HG03095 (cell line): ENCODE data around the gene CLEC3B.

Experiments
- ATAC-seq: cut with Tn5 transposase; IDR thresholded peaks from one replicate; pipeline ENCODE4 v1.9.1; 2021; ENCODE audit warnings: moderate library complexity; ENCODE audit not compliant: unreplicated experiment

Gene CLEC3B

GRCh38 chr3:45002720-45003119 is 23.4 kb upstream of the CLEC3B start:
- no peak for ATAC-seq

DNA sequence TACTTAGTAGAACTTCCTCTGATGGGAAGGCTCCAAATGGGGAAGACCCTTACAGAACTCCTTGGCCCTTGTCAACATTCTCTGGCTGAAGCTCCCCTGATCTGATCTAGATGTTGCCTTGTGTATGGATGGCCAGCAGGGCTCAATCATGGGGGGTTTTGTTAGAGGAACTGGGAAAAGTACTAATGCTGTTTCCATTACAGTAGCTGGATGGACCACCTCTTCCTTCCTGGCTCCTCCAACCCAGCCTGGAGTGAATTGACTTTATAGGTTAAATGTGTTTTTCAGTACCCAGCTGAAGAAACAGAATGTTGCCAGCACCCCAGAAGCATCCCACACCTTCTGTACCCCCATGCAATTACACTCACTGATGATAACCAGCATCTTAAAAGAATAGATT is 22.7 kb upstream of the CLEC3B start:
- no peak for ATAC-seq

DNA sequence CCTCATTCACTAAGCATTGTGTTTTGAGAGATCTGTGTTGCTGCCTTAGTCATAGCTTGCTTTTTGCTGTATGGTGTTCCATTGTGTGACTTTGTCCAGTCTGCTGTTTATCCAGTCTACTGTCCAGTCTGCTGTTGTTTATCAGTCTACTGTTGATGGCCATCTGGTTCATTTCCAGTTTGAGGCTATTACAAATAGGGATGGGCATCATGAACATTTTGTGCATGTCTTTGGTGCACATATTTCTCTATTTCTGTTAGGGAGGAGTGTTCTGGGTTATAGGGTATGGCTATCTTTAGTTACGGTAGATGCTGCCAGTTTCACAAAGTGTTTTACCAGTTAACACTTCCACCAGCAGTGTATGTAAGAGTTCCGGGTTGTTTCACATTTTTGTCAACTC is 22.2 kb upstream of the CLEC3B start:
- ATAC-seq: no peak

GRCh38 chr3:45007091-45007490 is 19.0 kb upstream of the CLEC3B start:
- ATAC-seq: no peak

- no peak for ATAC-seq
These were observed 18.0 kb upstream of the CLEC3B start for GRCh38 chr3:45008117-45008516.

- ATAC-seq: no peak
These were observed 16.2 kb upstream of the CLEC3B start for GRCh38 chr3:45009868-45010267.

- no peak for ATAC-seq
These were observed 15.2 kb upstream of the CLEC3B start for GRCh38 chr3:45010811-45011333.

DNA sequence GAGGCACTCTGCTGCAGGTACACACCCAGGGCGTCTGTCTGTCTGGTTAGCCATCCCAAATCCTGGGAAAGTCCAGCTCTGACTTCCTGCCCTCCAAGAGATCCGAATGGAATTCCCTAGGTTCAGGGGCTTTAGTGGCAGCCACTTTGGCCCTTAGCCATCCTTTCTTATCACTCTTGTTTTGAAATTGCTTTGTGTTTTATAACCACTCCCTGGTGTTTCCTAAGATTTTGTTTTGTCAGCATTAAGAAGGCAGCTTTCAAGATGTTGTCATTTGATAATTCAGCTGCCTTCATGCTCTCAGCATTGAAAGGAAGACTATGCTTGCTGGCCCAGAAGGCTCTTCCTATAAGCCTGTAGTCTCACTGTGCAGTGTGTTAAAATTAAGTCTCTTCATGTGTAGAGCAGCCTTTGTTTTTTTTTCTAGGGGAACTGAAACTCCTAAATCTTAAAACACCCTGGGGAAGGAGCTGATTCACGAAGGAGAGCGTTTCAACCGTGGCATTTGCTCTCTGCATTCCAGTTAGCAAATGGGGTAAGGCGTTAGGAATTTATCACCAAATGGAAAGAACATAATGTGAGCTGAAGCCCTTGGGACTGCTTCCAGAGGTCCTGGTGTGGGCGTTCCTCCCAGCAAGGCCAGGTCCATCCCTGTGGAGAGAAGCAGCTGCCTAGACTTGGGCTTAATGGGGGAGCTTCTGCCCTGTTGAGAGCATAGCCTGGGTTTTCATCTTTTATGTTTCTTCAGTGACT is 14.2 kb upstream of the CLEC3B start:
- ATAC-seq: no peak

DNA sequence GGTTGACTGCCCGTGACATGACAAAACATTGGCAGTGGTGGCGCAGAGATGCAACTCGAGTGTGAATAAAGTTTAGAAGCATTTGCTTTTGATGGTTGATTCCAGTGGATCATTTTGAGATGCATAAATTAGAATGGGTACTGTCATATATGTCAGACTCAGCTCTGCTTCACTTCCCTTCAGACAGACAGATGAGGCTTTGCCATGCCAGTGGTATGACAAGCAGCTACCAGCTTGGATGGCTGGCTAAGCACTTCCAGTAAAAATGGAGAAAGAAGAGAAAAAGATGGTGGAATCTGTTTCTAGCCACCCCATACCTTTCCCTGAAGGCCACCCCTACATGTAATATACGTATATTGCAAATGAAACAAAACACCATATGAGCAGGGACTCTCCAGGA is 13.5 kb upstream of the CLEC3B start:
- no peak for ATAC-seq

- ATAC-seq: no peak
These were observed 9.2 kb upstream of the CLEC3B start for GRCh38 chr3:45016916-45017315.

DNA sequence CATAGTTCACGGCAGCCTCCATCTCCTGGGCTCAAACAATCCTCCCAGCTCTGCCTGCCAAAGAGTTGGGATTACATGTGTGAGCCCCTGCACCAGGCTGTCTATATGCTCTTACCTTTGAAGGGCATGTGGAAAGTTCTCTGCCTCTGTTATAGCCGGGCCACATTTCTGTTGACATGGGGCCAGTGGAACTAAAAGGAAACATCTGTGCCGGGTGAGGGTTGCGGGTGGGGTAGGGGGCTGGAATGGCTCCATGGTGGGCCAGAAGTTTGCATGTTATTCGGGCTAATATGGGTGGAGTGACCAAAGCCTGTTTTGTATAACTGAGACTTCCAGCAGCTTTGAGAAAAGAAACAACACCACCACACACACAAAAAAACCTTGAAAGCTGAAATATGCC is 8.3 kb upstream of the CLEC3B start:
- no peak for ATAC-seq

GRCh38 chr3:45020534-45020933 is 5.6 kb upstream of the CLEC3B start:
- no peak for ATAC-seq

- no peak for ATAC-seq
These were observed 4.4 kb upstream of the CLEC3B start for GRCh38 chr3:45021524-45022297.

- no peak for ATAC-seq
These were observed 2.4 kb upstream of the CLEC3B start for GRCh38 chr3:45023675-45024074.

DNA sequence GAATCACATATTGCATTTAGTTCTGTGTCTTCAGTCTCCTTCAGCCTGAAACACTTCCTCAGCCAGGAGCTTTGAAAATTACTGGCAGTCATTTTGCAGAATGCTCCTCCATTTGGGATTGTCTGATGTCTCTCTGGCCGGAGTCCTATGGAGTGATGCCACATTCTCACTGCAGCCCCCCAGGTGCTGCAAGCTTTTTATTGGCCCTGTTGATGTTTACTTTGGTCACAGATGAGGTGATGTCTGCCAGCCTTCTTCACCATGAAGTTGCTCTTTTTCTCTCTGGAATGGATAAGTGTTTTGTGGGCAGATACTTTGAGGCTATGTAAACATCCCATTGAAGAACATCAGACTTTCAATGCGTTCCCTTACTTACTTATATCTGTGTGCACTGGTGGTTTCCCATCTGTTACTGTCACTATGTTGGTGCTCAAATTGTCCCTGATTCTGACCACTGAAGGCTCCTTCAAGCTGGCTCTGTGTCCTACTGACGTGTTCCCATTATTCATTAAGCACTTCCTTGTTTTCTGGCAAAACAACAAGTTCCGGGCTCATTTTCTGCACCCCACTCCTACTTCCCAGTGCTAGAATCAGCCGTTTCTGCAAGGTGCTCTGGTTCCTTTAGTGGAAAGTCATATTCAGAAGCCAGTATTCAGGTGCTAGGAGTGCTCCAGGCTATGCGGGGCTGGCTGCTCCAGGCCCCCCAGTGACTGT is 1.4 kb upstream of the CLEC3B start:
- no peak for ATAC-seq

DNA sequence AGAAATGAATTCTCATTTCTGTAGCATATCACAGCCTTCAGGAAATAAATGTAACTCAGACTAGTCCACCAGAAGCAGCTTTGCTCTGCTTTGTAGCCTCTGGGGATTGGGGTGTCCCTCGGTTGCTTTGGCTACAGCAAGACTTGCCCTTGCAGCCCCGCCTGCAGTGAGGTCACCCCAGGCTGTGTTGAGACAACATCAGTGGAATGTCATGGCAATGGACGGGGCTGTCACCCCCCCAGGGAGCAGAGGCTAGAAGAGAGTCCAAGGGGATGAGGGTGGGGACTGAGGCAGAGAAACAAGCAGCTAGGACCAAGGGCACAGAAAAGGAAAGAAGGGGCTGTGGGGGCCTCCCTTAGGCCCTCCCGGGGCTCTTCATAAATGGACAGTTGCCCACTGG is 854 bp downstream of the CLEC3B start:
- no peak for ATAC-seq

DNA sequence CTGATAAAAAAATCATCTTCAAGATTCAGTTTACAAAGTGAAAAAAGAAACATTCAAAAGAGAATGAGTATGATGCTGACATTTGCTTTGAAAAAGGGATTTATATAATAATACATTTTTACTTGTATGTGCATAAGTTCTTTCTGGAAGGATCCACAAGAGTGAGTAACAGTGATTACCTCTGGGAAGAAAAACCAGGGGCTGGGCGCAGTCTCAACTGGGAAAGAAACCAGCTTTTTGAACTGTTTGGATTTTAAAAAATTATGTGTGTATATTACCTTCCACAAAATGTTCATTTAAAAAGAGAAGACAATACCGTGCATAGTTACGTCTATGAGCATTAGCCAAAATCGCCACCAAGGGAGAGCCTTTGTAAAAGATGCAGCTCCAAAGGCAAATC is 1.3 kb downstream of the CLEC3B start:
- no peak for ATAC-seq

DNA sequence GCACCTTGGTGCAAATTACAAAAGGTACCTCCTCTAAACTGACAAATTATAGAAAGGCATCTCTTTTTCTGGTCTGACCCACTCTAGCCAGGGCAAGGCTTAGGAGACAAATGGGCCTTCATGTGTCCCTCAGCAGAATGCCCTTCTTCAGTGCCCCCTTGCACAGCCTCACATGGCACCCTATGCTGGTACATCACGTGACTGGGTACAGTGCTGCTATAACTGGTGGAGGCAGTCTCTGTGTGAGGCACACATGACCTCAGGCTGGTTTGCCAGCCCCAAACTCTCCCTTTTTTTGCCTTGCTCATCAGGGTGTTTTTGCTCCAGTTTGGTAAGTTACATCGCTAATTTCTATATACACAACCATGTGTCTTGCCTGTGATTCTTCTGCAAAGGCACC is 3.1 kb downstream of the CLEC3B start:
- ATAC-seq: no peak

GRCh38 chr3:45029661-45030060 is 3.6 kb downstream of the CLEC3B start:
- no peak for ATAC-seq

GRCh38 chr3:45031531-45031930 is 5.4 kb downstream of the CLEC3B start:
- no peak for ATAC-seq

DNA sequence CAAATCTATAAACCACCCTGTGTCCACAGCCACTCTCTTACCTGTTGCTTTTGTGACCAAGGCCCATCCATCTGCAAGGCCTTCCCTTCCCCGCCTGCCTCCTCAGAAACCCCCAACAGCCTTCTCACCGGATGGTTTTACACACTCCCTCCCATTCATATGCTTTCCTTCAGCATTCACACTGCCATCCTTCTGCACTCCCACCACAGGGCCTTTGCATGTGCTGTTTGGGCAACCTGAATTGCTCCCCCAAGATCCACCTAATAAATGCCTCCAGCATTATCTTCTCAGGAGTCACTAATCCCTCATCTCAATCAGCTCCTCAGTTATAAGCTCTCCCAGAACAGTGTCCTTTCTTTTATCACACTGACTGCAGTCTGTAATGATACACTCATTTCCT is 6.0 kb downstream of the CLEC3B start:
- ATAC-seq: no peak

DNA sequence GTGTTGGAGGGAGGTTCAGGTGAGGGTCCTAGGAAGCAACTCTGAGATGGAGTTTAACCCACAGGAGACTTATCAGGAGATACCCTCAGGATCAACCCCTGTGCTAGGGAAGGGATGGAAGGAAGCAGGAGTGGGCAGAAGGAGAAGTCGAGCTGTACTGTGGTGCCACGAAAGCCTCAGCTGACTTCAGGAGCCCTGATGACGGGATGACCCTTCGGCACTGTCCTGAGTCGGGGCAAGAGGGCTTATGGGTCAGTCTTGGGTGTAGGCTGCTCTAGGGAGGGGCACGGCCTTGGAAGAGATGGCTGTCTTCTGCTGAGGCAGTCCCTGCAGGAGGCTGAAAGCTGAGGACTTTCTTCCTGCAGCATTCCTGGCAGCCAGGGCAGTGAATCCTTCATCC is 7.7 kb downstream of the CLEC3B start:
- ATAC-seq: no peak
